ENCODE data around the gene PDCD6IP.

The PDCD6IP gene

DNA sequence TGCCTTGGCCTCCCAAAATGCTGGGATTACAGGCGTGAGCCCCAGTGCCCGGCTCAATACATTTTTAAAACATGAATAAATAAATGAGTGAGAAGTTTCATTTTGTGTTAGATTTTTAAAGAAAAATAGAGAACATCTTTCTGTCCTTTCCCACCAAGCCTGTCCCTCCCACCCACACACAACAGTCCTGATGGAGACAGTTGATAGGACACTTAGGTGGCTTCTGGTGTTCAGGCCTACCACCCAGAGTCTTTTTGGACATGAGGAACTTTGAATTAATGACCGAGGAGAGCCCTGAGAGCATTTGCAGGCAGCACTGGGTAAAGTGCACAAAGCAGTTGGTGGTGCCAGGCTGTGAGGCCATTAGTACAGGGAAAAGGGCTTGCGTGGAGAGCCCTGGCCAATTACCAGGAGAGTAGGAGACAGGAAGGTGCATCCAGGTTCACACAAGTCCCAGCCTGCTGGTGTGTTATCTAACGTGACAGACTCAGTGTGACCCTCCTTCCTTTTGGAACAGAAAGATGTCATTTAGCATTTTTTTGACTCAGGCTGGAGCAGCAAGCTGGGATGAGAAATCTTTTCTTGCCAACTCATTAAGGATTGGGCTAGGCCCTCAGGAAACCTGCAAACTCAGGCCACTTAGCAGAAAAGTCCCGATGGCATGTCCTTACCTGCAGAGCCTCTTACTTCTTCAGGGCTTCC lies 103.6 kb downstream of the PDCD6IP start:
- H3K36me3 ChIP-seq (ENCODE audit: insufficient read depth) = no peaks in the 10 kb centered on the region
- H3K9ac ChIP-seq = no peak overlapping the region

DNA sequence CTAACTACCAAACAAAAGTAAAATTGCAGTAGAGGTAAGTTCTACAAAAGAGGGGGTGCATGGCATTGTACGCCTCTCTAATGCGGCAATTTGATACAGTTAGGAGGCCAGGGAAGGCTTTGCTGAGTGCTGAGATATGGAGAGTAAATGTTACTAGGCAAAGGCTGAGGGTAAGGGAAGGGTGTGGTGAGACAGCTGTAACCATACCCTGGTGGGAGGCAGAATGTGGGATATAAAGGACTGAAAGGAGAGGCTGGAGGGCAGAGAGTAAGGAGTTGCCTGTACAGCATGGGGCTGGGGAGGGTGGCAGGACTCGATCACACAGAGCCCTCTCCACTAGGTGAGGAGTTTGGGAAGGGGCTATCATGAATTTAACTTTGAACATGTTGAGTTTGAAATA lies 106.3 kb downstream of the PDCD6IP start:
- H2AFZ ChIP-seq (ENCODE audit: low read depth) = no peak overlapping the region
- H3K4me1 ChIP-seq (ENCODE audit: low read depth, poor library complexity, severe bottlenecking) = no peaks in the 10 kb centered on the region

More for the DNA sequence above, 103.6 kb downstream of the PDCD6IP start:
- H3K4me3 ChIP-seq (IDR thresholded peaks at IDR 0.05; ENCODE audit: insufficient read depth, low read depth, low read length) = no peak overlapping the region
- no peaks in the 10 kb centered on the region for H4K20me1 ChIP-seq (ENCODE audit: insufficient read depth)
- H2AFZ ChIP-seq (ENCODE audit: low read depth) = no peak overlapping the region
- H3K79me2 ChIP-seq (ENCODE audit: insufficient read depth, low read depth) = no peaks in the 10 kb centered on the region
- TF ChIP-seq CTCF (conservative IDR thresholded peaks at IDR 0.05; ENCODE audit: low read depth, low read length) = no peak
- no peak overlapping the region for H3K4me2 ChIP-seq
- no peaks in the 10 kb centered on the region for H3K27me3 ChIP-seq (ENCODE audit: insufficient read depth, low read depth)
- no peak overlapping the region for H3K27ac ChIP-seq
- no peaks in the 10 kb centered on the region for H3K4me1 ChIP-seq (ENCODE audit: low read depth, poor library complexity, severe bottlenecking)

GRCh38 chr3:33908250-33908851 lies 109.9 kb downstream of the PDCD6IP start:
- no peak for TF ChIP-seq CTCF (conservative IDR thresholded peaks at IDR 0.05; ENCODE audit: low read depth, low read length)
- H3K27ac ChIP-seq = no peak overlapping the region
- no peaks in the 10 kb centered on the region for H3K79me2 ChIP-seq (ENCODE audit: insufficient read depth, low read depth)

More for the DNA sequence above, 106.3 kb downstream of the PDCD6IP start:
- no peaks in the 10 kb centered on the region for H3K27me3 ChIP-seq (ENCODE audit: insufficient read depth, low read depth)
- TF ChIP-seq CTCF (conservative IDR thresholded peaks at IDR 0.05; ENCODE audit: low read depth, low read length) = no peak
- no peaks in the 10 kb centered on the region for H3K79me2 ChIP-seq (ENCODE audit: insufficient read depth, low read depth)
- H3K36me3 ChIP-seq (ENCODE audit: insufficient read depth) = no peaks in the 10 kb centered on the region
- no peak overlapping the region for H3K27ac ChIP-seq
- no peak overlapping the region for H3K4me3 ChIP-seq (IDR thresholded peaks at IDR 0.05; ENCODE audit: insufficient read depth, low read depth, low read length)
- H3K4me2 ChIP-seq = no peak overlapping the region
- H3K9ac ChIP-seq = no peak overlapping the region
- no peaks in the 10 kb centered on the region for H4K20me1 ChIP-seq (ENCODE audit: insufficient read depth)

GRCh38 chr3:33909547-33909946 lies 111.1 kb downstream of the PDCD6IP start:
- Histone ChIP-seq H3K9ac (no peak overlapping the region), H3K27ac (no peak overlapping the region), H3K4me1 (ENCODE audit: low read depth, poor library complexity, severe bottlenecking) (no peaks in the 10 kb centered on the region), H3K36me3 (ENCODE audit: insufficient read depth) (no peaks in the 10 kb centered on the region), H3K27me3 (ENCODE audit: insufficient read depth, low read depth) (no peaks in the 10 kb centered on the region), H4K20me1 (ENCODE audit: insufficient read depth) (no peaks in the 10 kb centered on the region), H3K4me3 (IDR thresholded peaks at IDR 0.05; ENCODE audit: insufficient read depth, low read depth, low read length) (no peak overlapping the region), H2AFZ (ENCODE audit: low read depth) (no peak overlapping the region), H3K79me2 (ENCODE audit: insufficient read depth, low read depth) (no peaks in the 10 kb centered on the region), H3K4me2 (no peak overlapping the region)
- no peak for TF ChIP-seq CTCF (conservative IDR thresholded peaks at IDR 0.05; ENCODE audit: low read depth, low read length)

More at GRCh38 chr3:33908250-33908851, 109.9 kb downstream of the PDCD6IP start:
- H2AFZ ChIP-seq (ENCODE audit: low read depth) = no peak overlapping the region
- no peaks in the 10 kb centered on the region for H3K27me3 ChIP-seq (ENCODE audit: insufficient read depth, low read depth)
- H3K9ac ChIP-seq = no peak overlapping the region
- no peak overlapping the region for H3K4me2 ChIP-seq
- H3K4me1 ChIP-seq (ENCODE audit: low read depth, poor library complexity, severe bottlenecking) = no peaks in the 10 kb centered on the region
- no peaks in the 10 kb centered on the region for H3K36me3 ChIP-seq (ENCODE audit: insufficient read depth)
- no peak overlapping the region for H3K4me3 ChIP-seq (IDR thresholded peaks at IDR 0.05; ENCODE audit: insufficient read depth, low read depth, low read length)
- no peaks in the 10 kb centered on the region for H4K20me1 ChIP-seq (ENCODE audit: insufficient read depth)
